NCI-H1092 (cell line): ENCODE data around the gene TUBA3D.
"Not testable (repeated sequence)": the region's sequence is repeated elsewhere in the genome, so short reads cannot be mapped to it uniquely, and the experiment has no call there.

ENCODE experiments used
- DNase-seq: peaks from one replicate; lab custom pipeline; 2025; lab: John Stamatoyannopoulos, UW

Gene TUBA3D

DNA sequence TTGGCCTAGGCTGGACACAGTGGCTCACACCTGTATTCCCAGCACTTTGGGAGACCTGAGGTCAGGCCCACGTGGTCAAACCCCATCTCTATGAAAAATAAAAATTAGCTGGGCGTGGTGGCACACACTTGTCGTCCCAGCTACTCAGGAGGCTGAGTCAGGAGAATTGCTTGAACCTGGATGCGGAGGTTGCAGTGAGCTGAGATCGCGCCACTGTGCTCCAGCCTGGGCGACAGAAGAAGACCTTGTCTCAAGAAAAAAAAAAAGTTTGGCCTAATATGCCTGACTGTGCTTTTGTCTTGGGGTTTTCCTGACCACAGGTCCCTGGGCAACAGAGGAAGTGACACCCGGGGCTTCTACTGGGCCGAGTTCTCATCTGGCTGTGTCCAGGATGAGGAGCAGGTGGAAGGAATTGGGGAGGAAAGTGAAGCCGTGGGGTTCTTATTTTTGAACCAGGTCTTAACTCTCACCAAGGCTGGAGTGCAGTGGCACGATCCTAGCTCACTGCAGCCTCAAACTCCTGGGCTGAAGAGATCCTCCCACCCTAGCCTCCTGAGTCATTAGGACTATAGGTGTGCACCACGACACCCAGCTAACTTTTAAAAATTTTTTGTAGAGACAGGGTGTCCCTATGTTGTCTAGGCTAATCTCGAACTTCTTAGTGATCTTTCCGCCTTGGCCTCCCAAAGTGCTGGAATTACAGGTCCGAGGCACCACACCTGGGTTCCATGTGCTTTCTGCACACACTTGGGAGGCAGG lies 38.7 kb downstream of the TUBA3D start:
- not testable (repeated sequence) for DNase-seq

DNA sequence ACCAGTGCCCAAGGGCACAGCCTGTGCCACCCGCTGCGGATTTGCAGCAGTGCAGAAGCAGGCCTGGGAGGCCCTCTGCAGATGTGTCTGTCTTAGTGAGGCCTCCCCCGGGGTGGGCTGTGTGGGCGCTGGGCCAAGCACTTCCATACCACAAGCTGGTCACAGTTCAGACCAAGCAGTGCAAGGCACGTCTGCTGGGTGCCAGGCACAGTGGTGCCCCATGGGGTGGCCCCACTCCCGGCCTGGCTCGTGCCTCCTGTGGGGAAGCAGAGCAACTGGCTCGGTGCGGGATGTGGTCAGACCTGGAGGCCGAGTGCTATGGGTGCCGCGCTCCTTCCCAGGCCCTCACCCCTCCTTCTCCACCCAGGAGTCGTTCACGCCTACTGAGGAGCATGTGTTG lies 39.3 kb downstream of the TUBA3D start:
- DNase-seq: not testable (repeated sequence)

DNA sequence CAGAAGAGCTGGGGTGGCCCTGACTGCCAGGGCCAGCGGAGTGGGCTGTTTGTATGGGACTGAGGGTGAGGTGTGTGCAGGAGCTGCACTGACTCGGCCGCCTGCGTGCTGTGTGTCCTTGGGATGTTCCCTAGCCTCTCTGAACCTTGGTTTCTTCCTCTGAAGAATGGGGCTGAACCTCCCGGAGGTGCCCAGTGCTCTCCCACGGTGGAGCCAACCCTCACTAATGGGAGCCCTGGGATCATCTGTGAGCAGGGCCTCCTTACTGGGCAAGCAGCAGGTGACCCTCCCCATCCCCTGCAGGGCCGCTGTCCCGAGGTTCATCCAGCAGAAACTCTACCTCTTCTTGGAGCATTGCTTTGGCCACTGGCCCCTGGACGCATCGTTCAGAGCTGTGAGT lies 40.1 kb downstream of the TUBA3D start:
- DNase-seq: no peak

DNA sequence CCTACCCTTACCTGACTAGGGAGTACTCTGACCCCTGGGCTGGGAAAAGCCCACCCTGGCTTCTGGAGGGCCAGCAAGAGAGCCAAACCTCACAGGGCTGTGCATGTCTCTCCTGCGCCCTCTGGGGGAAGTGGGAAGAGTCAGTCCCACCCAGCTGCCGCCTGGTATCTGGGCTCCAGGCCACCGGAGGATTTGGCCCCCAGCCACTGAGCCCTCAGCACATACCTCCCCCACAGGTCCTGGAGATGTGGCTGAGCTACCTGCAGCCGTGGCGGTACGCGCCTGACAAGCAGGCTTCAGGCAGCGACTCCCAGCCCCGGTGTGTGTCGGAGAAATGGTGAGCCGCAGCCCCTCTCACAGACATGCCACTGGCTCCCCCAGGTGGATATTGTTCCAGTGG lies 40.7 kb downstream of the TUBA3D start:
- not testable (repeated sequence) for DNase-seq

DNA sequence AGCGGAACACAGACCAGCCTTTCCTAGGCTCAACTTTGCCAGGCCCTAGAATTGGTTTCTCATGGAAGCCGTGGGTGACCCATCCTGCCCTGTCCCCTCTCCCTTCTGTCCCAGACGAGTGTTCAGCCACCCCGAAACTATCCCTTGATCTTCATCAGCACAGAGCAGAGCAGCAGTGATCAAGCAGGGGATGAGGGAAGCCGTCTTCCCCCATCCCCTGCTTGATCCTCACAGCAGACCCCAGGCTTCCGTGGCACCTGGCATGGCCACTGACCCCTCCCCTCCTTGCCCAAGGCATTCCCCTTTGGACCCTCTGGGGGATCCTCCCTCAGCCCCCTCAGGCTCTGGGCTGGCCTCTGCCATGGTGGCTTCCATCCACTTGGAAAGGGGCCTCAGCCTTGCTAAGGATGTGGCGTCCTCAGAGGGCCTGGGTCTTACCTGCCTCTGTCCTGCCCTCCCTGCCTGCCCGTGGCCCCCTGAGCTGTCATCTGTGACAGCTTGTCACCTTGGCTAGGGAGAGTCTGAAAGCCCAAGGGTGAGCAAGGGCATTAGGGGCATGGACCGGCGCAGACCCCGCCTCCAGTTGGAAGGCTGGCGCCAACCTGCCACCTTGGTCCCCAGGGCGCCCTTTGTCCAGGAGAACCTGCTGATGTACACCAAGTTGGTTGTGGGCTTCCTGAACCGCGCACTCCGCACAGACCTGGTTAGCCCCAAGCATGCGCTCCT lies 41.4 kb downstream of the TUBA3D start:
- DNase-seq: no peak

DNA sequence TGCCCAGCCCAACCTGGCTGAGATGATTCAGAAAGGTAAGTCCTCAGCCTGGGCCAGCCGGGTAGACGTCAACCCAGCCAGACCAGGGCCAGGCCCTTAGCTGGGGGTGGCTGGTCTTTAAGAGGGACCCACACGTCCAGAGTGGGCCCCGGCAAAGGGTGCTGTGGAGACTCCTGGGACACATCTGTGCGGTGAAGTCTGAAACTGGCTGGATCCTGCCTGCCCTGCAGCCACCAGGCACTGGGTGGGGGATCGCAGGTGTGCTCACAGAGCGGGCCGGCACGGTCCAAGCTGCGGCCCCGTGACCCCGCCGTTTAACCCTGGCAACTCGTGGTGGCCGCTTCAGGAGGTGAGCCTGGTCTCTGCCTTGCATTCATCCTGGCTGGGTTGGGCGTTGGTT lies 41.9 kb downstream of the TUBA3D start:
- DNase-seq: not testable (repeated sequence)

DNA sequence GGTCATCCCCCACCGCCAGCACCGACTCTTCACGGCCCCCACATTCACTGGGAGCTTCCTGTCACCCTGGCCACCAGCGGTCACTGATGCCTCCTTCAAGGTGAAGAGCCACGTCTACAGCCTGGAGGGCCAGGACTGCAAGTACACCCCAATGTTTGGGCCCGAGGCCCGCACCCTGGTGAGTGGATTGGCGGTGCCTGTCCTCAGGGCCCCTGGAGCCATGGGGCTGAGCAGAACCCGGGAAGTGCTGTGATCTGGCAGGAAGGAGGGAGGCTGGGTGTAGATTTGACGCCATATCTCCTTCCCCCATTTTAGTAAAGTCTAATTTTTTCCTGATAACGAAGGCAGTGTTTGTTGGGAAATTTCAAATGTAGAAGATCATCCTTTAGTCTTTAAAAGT lies 42.6 kb downstream of the TUBA3D start:
- DNase-seq: not testable (repeated sequence)

DNA sequence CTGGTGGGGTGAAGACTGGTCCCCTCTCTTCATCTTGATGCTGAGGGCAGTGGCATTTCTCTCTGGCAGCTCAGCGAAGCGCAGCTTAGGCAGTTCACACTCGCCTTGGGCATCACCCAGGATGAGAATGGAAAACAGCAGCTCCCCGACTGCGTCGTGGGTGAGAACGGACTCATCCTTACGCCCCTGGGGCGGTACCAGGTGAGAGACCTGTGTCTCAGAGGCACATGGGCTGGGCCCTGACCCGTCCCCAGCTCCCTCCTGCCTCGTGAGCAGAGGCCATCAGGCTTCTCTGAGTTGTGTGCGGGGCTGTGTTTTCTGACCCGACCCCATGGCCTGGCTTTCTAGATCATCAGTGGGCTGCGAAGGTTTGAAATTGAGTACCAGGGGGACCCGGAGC lies 43.5 kb downstream of the TUBA3D start:
- DNase-seq: no peak

DNA sequence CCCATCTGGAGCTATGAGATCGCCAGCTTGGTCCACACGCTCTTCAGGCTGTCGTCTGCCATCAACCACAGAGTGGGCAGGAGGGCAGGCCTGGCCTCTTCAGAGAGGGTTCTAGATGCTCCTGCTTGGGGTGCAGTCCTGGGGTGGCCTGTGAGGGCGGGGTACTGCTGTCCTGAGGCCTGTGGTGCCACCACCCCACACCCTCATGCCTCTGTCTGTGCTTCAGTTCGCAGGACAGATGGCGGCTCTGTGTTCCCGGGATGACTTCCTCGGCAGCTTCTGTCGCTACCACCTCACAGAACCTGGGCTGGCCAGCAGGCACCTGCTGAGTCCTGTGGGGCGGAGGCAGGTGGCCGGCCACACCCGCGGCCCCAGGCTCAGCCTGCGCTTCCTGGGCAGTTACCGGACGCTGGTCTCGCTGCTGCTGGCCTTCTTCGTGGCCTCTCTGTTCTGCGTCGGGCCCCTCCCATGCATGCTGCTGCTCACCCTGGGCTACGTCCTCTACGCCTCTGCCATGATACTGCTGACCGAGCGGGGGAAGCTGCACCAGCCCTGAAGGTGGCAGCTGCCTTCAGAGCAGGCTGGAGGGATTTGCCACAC lies 44.1 kb downstream of the TUBA3D start:
- not testable (repeated sequence) for DNase-seq

DNA sequence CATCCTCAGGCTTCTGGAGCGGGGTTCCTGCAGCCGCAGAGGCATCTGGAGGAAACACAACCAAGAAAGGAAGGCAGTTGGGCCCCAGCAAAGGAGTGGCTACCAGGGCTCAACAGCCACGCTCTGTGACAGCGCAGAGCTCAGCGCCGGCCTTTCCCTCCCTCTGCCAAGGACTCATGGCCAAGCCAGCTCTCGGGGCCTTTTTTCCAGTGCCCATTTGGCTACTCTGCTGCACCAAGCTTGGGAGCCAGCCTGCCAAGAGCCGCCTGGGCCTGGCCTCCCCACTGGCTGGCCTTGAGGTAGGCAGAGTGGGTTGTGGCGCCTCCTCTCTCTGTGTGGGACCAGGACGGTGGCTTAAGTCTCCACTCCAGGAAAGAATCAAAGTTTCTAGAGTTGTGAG lies 44.6 kb downstream of the TUBA3D start:
- no peak for DNase-seq

DNA sequence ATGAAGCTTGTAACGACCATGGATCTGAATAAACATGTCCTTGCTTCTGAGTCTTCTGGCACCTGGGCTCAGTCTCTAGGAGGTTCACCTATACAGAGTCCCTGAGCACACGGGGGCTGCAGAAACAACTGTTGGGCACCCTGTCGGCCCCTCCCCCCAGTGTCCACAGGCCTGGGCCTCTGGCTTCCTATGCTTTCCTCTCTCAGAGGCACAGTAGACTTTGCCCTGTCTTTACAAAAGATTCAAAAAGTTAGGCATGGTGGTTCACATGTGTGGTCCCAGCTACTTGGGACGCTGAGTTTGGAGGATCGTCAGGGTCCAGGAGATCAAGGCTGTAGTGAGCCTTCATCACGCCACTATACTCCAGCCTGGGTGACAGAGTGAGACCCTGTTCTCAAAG lies 45.6 kb downstream of the TUBA3D start:
- DNase-seq: not testable (repeated sequence)

DNA sequence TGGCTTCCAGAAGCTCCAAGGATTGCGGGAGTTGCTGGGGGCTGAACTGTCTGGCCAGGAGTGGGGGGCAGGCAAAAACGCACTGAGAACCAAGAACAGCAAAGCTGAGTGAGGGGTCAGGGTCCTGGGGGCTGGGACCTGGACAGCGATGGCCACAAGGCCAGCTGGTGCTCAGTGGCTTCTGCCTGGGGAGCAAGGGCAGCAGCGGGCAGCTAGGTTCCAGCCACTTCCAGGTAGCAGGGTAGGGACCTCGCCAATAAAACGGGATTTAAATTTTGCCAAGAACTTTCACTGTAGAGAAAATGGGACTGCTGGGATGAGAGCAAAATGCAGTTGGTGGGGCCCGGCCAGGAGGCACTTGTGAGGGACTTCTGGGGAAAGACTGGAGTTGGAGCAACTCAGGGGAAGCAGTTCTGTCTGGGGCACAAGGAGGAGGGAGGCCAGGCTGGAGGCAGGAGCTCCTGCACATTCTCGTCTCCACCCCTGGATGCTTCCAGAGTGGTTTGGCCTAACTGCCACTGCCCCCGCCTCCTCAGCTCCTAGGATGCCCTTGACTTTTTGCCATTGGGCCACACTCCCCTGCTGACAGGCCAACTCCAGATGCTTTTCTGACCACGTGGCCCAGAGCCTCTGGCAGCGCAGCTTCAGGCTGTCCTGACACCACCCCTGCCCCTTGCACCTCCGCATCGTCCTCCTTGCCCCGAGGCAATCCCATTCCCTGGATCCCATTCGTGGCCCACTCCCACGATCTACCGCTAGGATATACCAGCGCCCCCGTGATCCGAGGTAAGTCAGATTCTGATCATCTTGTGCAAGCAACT lies 46.3 kb downstream of the TUBA3D start:
- no peak for DNase-seq

DNA sequence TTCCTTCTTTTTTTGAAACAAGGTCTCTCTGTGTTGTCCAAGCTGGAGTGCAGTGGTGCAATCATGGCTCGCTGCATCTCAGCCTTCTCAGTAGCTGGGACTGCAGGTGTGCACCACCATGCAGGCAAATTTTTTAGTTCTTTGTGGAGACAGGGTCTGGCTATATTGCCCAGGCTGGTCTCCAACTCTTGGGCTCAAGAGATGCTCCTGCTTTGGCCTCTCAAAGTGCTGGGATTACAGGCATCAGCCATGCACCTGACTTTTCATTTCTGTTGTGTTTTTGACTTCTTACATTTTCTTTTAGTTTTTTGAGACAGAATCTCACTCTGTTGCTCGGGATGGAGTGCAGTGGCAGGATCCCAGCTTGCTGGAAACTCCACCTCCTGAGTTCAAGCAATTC lies 49.3 kb downstream of the TUBA3D start:
- not testable (repeated sequence) for DNase-seq

DNA sequence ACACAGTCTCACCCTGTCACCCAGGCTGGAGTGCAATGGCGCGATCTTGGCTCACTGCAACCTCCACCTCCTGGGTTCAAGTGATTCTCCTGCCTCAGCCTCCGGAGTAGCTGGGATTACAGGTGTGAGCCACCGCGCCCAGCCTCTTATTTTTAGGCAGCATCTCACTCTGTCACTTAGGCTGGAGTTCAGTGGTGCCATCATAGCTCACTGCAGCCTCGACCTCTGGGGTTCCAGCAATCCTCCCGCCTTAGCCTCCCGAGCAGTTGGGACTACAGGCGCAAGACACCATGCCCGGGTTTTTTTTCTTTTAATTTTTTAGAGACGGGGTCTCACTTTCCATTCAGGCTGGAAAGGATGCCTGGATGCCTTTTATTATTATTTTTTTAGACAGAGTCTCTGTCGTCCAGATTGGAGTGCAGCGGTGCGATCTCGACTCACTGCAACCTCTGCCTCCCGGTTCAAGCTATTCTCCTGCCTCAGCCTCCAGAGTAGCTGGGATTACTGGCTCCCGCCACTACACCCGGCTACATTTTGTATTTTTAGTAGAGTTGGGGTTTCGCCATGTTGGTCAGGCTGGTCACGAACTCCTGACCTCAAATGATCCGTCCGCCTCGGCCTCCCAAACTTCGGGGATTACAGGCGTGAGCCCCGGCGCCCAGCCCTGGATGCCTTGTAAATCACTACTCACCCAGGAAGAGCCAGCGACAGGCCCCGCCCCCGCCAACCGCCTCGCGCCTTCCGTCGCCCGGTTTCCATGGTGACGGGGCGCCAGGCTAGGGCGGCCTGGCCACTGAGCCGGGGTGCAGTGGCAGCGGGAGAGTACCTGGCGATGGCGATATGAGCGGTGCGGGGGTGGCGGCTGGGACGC lies 51.4 kb downstream of the TUBA3D start, which contains the start of gene CCDC74A:
CCDC74A (plus strand) TSS at position 758 of the 871 bp plus-strand sequence; CDS start at position 841, 83 bp downstream.
- DNase-seq: peak; percentile 64

DNA sequence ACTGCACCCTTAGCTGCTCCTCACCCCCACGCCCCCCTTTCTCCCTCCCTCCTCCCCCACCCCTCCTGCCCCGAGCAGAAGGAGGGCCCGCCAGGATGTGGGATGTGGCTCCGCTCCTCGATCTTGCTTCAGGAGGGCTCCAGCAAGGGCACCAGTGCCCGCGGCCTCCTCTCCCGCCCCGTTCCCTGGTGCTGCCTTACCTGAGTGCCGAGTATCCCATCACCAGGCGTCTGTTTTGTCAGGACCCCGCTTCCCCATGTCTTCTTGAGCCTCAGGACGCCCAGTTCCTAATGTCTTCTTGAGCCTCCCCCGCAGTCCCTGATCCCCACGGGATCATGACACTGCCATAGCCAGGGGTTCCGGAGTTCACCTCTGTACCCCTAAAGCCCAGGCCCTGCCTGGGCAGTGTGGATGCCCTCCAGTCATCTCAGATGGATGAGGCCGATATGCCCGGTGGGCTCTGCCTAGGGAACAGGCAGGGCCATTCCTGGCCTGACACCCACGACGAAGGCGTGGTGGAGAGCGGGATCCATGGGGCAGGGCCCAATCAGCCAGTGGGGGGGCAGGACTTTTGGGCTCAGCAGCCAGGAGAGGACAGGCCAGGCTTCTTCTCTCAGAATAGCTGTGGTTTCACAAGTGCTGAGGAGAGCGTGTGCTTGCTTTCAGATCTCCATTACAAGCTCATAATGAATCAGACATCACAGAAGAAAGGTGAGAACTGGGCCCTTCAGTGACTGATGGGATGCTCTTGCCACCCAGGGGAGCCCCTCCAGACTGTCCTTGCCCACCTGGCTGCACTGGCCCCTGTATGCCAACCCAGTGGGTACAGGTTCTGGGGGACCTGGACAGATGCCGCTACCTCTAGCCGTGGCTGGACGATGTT lies 53.3 kb downstream of the TUBA3D start:
- not testable (repeated sequence) for DNase-seq

DNA sequence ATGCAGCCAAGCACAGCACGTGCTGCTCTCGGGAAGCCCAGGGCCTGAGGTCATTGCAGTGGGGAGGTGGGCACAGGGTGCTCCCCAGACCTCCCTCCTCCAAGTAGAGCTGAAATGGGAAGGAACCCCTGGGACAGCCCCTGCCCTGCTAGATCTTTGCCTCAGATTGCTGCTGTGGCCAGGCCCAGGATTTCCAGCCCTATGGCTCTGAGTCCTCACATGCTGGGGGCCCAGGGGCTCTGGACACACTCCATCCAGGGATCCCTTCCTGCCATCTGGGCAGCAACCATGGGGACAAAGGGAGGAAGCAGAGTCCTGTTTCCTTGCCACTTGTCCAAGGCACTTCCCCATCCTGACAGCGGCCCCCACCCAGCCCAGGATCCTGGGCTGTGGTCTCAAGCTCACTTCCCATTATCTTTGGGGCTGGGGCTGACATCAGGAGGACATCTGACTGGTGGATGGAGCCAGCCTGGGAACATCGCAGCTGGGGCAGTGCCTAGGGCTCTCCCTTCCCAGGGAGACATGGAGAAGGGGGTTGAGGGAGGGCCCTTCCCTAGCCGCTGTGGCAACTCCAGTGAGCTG lies 54.0 kb downstream of the TUBA3D start:
- not testable (repeated sequence) for DNase-seq

DNA sequence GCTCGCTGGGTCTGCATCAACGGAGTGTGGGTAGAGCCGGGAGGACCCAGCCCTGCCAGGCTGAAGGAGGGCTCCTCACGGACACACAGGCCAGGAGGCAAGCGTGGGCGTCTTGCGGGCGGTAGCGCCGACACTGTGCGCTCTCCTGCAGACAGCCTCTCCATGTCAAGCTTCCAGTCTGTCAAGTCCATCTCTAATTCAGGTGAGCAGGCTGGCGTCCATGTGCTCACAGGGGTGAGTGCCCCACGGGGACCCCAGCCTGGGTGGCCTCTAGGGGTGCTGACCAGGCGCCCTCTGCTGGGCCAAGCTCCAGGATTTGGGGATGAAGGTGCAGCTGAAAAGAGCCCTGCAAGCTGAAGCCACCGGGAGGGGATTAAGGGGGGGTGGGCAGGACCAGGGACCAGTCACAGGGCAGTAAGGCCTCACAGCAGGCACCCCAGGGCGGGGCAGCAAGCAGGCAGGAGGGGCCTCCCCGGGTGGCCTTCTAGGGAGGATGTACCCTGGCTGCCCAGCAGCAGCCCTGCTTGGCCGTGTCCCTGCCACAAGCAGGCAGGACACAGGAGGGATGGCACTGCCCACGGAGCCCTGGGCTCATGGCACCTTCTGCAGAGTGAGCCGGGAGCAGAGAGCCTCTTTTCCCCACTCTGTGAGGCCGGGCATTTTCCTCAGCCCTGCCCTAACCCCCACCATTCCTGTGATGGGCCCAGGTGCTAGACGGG lies 54.9 kb downstream of the TUBA3D start:
- not testable (repeated sequence) for DNase-seq

DNA sequence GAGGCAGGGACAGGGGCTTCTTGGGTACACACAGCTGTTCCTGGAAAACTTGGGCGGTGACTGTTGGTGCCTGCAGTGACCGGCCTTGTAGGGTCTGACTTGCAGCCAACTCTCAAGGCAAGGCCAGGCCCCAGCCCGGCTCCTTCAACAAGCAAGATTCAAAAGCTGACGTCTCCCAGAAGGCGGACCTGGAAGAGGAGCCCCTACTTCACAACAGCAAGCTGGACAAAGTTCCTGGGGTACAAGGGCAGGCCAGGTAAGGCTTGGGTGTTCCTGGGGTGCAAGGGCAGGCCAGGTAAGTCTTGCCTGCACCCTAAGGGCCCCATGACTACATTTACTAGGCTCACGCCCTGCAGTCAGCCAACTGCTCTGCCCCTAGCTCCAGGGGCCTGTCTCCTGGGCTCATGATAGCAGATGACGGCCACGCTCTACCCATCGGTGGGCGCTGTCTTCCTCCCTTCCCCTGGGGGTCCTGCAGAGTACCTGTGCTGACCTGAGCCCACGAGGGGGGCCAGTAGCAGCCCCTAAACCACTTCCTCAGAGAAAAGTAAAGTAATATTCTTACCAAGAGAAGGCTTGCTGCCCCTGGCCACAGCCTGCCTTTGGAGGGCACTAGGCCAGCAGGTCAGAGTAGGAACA lies 55.7 kb downstream of the TUBA3D start:
- DNase-seq: not testable (repeated sequence)
